ENCODE data around the gene TMOD3.

- TF ChIP-seq CTCF (IDR thresholded peaks at IDR 0.05) (no peak), POLR2A (IDR thresholded peaks at IDR 0.05) (no peak)
These were observed 8.8 kb downstream of the TMOD3 start for GRCh38 chr15:51838270-51838669.

All from body of pancreas (tissue), 4 donors.